GM19467 (cell line): ENCODE data around the gene ARL6IP1.

Source experiments
- ATAC-seq: cut with Tn5 transposase; IDR thresholded peaks from one replicate; pipeline ENCODE4 v1.9.1; 2021; ENCODE audit warnings: mild to moderate bottlenecking, moderate library complexity; ENCODE audit not compliant: unreplicated experiment

The ARL6IP1 gene

GRCh38 chr16:18801145-18801972 is at the start of gene ARL6IP1:
TSS of gene ARL6IP1 (minus strand) at chr16:18801549. CDS start at chr16:18801466, 83 bp downstream.
- ATAC-seq: peak; percentile 92

GRCh38 chr16:18846416-18846815 is 45.1 kb upstream of the ARL6IP1 start:
- ATAC-seq: no peak

- no peak for ATAC-seq
Measured at GRCh38 chr16:18842565-18842964, 41.2 kb upstream of the ARL6IP1 start.

- no peak for ATAC-seq
Measured at GRCh38 chr16:18841833-18842525, 40.6 kb upstream of the ARL6IP1 start.

- ATAC-seq: no peak
Measured at GRCh38 chr16:18839555-18839954, 38.2 kb upstream of the ARL6IP1 start.

GRCh38 chr16:18836702-18837101 is 35.4 kb upstream of the ARL6IP1 start:
- ATAC-seq: no peak

- no peak for ATAC-seq
Measured at GRCh38 chr16:18834864-18835263, 33.5 kb upstream of the ARL6IP1 start.

GRCh38 chr16:18833707-18834505 is 32.6 kb upstream of the ARL6IP1 start:
- no peak for ATAC-seq

GRCh38 chr16:18832613-18833012 is 31.3 kb upstream of the ARL6IP1 start:
- no peak for ATAC-seq

- no peak for ATAC-seq
Measured at GRCh38 chr16:18832006-18832405, 30.7 kb upstream of the ARL6IP1 start.

GRCh38 chr16:18829251-18829650 is 27.9 kb upstream of the ARL6IP1 start:
- ATAC-seq: no peak

- no peak for ATAC-seq
Measured at GRCh38 chr16:18827890-18828289, 26.5 kb upstream of the ARL6IP1 start.

- no peak for ATAC-seq
Measured at GRCh38 chr16:18816286-18816685, 14.9 kb upstream of the ARL6IP1 start.

- no peak for ATAC-seq
Measured at GRCh38 chr16:18811925-18812324, 10.6 kb upstream of the ARL6IP1 start.

- no peak for ATAC-seq
Measured at GRCh38 chr16:18809165-18809564, 7.8 kb upstream of the ARL6IP1 start.

- ATAC-seq: no peak
Measured at GRCh38 chr16:18805257-18805773, 4.0 kb upstream of the ARL6IP1 start.

GRCh38 chr16:18804540-18804939 is 3.2 kb upstream of the ARL6IP1 start:
- ATAC-seq: no peak

GRCh38 chr16:18803569-18804462 is 2.5 kb upstream of the ARL6IP1 start:
- no peak for ATAC-seq

- no peak for ATAC-seq
Measured at GRCh38 chr16:18802767-18803343, 1.5 kb upstream of the ARL6IP1 start.

GRCh38 chr16:18800775-18801144 is 589 bp downstream of the ARL6IP1 start:
- ATAC-seq: no peak
